Measurements from ENCODE around the gene CACNA1A. TPM values are rescaled to one million over a fixed set of nuclear protein-coding genes. Genes with fewer than 3 reads are reported as not detected.
"Not testable (repeated sequence)": the region's sequence is repeated elsewhere in the genome, so short reads cannot be mapped to it uniquely, and the experiment has no call there.

CACNA1A gene
- total RNA-seq, 6 experiments from 2014 or later, result 1.3 to 13.2 (median 10.0) TPM

DNA sequence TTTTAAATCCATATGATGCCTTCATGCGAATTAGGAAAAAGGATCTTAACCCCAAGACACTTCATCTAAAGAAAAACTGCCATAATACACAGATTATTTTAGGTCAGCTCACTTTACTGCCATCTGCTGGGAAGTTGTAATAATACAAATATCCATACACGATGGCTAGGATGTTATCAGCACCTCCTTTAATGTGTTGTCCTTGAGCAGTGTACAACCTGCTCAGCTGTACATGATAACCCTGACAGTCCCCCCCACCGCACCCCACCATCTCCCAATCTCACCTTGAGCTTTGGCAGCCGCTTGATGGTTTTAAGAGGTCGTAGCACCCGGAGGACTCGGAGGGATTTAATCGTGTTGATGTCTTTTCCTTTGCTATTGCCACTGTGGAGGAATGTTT, 243.8 kb downstream of the CACNA1A start:
- TF ChIP-seq, protein P1, sequence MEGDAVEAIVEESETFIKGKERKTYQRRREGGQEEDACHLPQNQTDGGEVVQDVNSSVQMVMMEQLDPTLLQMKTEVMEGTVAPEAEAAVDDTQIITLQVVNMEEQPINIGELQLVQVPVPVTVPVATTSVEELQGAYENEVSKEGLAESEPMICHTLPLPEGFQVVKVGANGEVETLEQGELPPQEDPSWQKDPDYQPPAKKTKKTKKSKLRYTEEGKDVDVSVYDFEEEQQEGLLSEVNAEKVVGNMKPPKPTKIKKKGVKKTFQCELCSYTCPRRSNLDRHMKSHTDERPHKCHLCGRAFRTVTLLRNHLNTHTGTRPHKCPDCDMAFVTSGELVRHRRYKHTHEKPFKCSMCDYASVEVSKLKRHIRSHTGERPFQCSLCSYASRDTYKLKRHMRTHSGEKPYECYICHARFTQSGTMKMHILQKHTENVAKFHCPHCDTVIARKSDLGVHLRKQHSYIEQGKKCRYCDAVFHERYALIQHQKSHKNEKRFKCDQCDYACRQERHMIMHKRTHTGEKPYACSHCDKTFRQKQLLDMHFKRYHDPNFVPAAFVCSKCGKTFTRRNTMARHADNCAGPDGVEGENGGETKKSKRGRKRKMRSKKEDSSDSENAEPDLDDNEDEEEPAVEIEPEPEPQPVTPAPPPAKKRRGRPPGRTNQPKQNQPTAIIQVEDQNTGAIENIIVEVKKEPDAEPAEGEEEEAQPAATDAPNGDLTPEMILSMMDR (IDR thresholded peaks at IDR 0.05), result peak; percentile 80
- Mint-ChIP-seq H3K27ac (no peak overlapping the region), H3K27me3 (ENCODE audit: insufficient read depth) (peaks cover 9% of the 10 kb centered on the region), H3K36me3 (ENCODE audit: low read depth) (peaks cover under 1% of the 10 kb centered on the region; the same call in 1 of the 2 replicates), H3K4me3 (no peak overlapping the region), H3K4me1 (ENCODE audit: low read depth) (peaks cover 29% of the 10 kb centered on the region), H3K9me3 (no peaks in the 10 kb centered on the region)
- DNase-seq, result peak; percentile 58

DNA sequence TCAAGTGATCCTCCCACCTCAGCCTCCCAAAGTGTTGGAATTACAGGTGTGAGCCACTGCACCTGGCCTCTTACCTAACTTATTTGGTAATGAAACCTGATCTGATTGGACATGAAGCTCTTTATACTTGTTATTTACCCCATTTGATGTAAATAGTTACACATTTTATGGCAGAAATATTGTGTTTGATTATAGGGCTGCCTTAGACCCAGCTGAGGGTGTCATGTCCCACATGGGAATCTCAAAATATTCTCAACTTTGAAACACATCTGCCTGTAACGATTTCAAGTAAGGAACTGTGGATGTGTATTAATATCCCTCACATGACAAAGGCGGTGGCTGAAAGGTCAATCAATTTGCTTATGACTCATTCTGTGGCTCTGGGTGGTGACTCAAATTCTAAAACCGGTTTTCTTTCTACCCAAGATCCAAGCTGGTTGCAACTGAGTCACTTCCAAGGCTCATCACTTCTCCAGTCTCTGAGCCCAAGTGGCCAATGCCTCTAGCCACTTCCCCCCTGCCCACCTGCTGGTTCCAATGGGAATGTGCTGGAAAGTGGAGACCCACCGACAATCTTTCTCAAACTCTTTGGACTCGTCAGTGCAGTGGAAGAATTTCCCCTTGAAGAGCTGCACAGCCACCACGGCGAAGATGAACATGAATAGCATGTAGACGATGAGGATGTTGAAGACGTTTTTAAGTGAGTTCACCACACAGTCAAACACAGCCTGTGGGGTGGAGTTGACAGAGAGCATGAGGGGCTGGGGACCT, 245.2 kb downstream of the CACNA1A start:
- H3K4me3 Mint-ChIP-seq, result peak overlapping the region; percentile 53
- TF ChIP-seq, protein P1 (IDR thresholded peaks at IDR 0.05), result peak; percentile 57
- peaks cover 9% of the 10 kb centered on the region for H3K36me3 Mint-ChIP-seq (ENCODE audit: low read depth)
- peak; percentile 93 for DNase-seq
- peaks cover 9% of the 10 kb centered on the region for H3K27me3 Mint-ChIP-seq (ENCODE audit: insufficient read depth)
- H3K4me1 Mint-ChIP-seq (ENCODE audit: low read depth), result peaks cover 29% of the 10 kb centered on the region
- H3K27ac Mint-ChIP-seq, result peak overlapping the region; percentile 82
- H3K9me3 Mint-ChIP-seq, result peaks cover 6% of the 10 kb centered on the region; the same call in 1 of the 2 replicates

DNA sequence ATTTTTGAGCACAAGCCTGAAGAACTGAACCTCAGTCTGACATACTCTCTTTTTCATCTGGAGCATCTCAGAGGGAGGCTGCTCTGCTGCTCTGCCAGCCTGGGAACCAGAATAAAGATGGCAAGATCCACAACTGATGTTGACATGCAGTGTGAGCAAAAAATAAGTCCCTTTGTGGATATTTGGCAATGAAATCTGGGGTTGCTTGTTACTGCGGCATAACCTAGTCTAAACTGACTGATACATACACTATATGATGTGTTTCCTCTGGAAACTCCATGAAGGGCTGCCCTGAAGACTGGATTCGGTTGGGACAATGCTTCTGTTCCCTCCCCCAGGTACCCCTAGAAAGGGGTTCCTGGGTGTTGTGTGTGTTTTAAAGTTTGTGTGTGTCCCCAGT, 249.4 kb downstream of the CACNA1A start:
- H3K27me3 Mint-ChIP-seq (ENCODE audit: insufficient read depth), result peaks cover 7% of the 10 kb centered on the region
- peaks cover 21% of the 10 kb centered on the region for H3K4me1 Mint-ChIP-seq (ENCODE audit: low read depth)
- peaks cover 6% of the 10 kb centered on the region; the same call in 1 of the 2 replicates for H3K9me3 Mint-ChIP-seq
- TF ChIP-seq, protein P1 (IDR thresholded peaks at IDR 0.05), result no peak
- no peak overlapping the region for H3K4me3 Mint-ChIP-seq
- DNase-seq, result no peak
- H3K36me3 Mint-ChIP-seq (ENCODE audit: low read depth), result peaks cover 16% of the 10 kb centered on the region
- H3K27ac Mint-ChIP-seq, result no peak overlapping the region

DNA sequence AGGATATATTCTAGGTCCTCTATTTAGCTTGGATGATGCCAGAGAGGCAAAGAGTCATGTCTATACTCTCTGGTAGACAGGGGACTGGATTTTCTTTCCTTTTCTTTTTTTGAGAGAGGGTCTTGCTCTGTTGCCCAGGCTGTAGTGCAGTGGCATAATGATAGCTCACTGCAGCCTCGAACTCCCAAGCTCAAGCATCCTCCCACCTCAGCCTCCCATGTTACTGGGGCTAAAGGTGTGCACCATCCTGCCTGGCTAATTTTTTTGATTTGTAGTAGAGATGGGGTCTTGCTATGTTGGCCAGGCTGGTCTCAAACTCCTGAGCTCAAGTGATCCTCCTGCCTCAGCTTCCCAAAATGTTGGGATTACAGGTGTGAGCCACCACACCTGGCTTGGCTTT, 249.9 kb downstream of the CACNA1A start:
- not testable (repeated sequence) for H3K27ac Mint-ChIP-seq; H3K9me3 Mint-ChIP-seq; DNase-seq; H3K27me3 Mint-ChIP-seq (ENCODE audit: insufficient read depth); H3K4me3 Mint-ChIP-seq
- H3K4me1 Mint-ChIP-seq (ENCODE audit: low read depth), result peaks cover 16% of the 10 kb centered on the region
- H3K36me3 Mint-ChIP-seq (ENCODE audit: low read depth), result peaks cover 16% of the 10 kb centered on the region

DNA sequence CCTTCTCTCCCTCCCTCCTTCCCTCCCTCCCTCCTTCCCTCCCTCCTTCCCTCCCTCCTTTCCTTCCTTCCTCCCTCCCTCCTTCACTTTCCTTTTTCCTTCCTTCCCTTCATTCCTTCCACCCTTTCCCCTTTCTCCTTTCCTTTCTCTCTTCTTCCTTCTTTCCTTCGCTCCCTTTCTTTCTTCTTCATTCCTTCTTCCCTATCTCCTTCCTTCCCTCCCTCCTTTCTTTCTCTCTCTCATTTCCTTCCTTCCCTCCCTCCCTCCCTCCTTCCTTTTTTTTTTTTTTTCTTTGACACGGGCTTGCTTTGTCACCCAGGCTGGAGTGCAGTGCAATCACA, 250.6 kb downstream of the CACNA1A start:
- Mint-ChIP-seq H3K27me3 (ENCODE audit: insufficient read depth) (peaks cover 7% of the 10 kb centered on the region), H3K36me3 (ENCODE audit: low read depth) (peaks cover 16% of the 10 kb centered on the region), H3K27ac (no peak overlapping the region), H3K4me3 (no peak overlapping the region), H3K4me1 (ENCODE audit: low read depth) (peaks cover 9% of the 10 kb centered on the region), H3K9me3 (peaks cover 6% of the 10 kb centered on the region; the same call in 1 of the 2 replicates)
- no peak for DNase-seq
- TF ChIP-seq, protein P1 (IDR thresholded peaks at IDR 0.05), result no peak

DNA sequence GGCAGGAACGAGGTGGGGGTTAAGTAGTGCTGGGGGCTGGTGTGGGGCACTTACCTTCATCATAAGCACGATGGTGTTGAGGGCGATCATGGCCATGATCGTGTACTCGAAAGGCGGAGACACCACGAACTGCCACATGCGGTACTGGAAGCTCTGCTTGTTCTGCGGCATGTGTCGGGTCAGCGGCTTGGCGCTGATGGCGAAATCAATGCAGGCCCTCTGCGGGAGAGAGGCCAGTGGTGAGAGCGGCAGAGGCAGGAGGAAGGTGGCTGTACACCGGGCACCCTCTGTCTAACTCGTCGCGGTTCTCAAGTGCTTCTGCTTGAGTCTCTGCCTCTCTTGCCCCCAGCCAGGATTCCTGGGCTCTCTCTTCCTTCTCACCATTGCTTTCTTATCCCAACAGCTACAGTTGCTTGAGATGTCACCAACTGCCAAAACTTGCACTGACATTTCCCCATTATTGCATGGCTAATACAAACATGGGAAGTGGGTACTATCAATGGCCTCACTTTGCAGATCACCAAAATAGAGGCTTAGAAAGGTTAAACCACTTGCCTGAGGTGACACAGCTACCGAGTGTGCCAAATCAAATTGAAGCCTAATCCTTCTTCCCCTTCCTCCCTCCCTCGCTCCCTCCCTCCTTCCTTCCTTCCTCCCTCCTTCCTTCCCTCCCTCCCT, 251.1 kb downstream of the CACNA1A start:
- TF ChIP-seq, protein P1 (IDR thresholded peaks at IDR 0.05), result no peak
- H3K4me3 Mint-ChIP-seq, result no peak overlapping the region
- DNase-seq, result no peak
- peaks cover 7% of the 10 kb centered on the region for H3K27me3 Mint-ChIP-seq (ENCODE audit: insufficient read depth)
- peaks cover 6% of the 10 kb centered on the region; the same call in 1 of the 2 replicates for H3K4me1 Mint-ChIP-seq (ENCODE audit: low read depth)
- peaks cover 16% of the 10 kb centered on the region for H3K36me3 Mint-ChIP-seq (ENCODE audit: low read depth)
- no peak overlapping the region for H3K27ac Mint-ChIP-seq
- peaks cover 6% of the 10 kb centered on the region; the same call in 1 of the 2 replicates for H3K9me3 Mint-ChIP-seq
